HepG2 (cell line): ENCODE data around the gene DDAH2. TPM values are rescaled to one million over a fixed set of nuclear protein-coding genes. Genes with fewer than 3 reads are reported as not detected.
A peak's percentile ranks its signal among the peaks of the same experiment; 100 is the strongest.

ENCODE experiments used
- ATM ChIP-seq: fragments of 450-650 bp; IDR thresholded peaks from 2 replicates; pipeline ENCODE4 v1.7.1; 2017; ENCODE audit warnings: mild to moderate bottlenecking, borderline replicate concordance
- DR1 ChIP-seq: sonication (generic); formaldehyde crosslinking; IDR thresholded peaks from 2 replicates; pipeline ENCODE4 v1.8.0; 2021; ENCODE audit warnings: mild to moderate bottlenecking, missing genetic modification reagents, inconsistent platforms
- FLYWCH1 ChIP-seq: sonication (generic); formaldehyde crosslinking; IDR thresholded peaks from 2 replicates; pipeline ENCODE4 v1.8.1; 2023; ENCODE audit warnings: mild to moderate bottlenecking, missing genetic modification reagents
- HDAC6 ChIP-seq: fragments of 200-600 bp; sonication (generic); IDR thresholded peaks from 2 replicates; pipeline ENCODE4 v1.7.0; 2017; ENCODE audit warnings: mild to moderate bottlenecking, antibody characterized with exemption, low read length, low read depth
- ISX ChIP-seq: sonication (generic); formaldehyde crosslinking; conservative IDR thresholded peaks from 2 replicates; pipeline ENCODE4 v1.5.0; 2020; ENCODE audit warnings: missing genetic modification reagents
- JUNB ChIP-seq: sonication (generic); formaldehyde crosslinking; IDR thresholded peaks from 2 replicates; pipeline ENCODE4 v1.8.0; 2022; ENCODE audit warnings: missing genetic modification reagents, mild to moderate bottlenecking, borderline replicate concordance
- RBM39 ChIP-seq: fragments of 200-400 bp; formaldehyde crosslinking; IDR thresholded peaks from one replicate; pipeline ENCODE4 v1.6.1; 2018; ENCODE audit warnings: antibody characterized with exemption, mild to moderate bottlenecking, low read depth, low read length; ENCODE audit not compliant: poor library complexity, severe bottlenecking
- STAG1 ChIP-seq: sonication (generic); formaldehyde crosslinking; IDR thresholded peaks from 2 replicates; pipeline ENCODE4 v1.4.0; 2020; ENCODE audit warnings: missing genetic modification reagents
- ZFAT ChIP-seq: sonication (generic); formaldehyde crosslinking; conservative IDR thresholded peaks from 2 replicates; pipeline ENCODE4 v1.8.1; 2023; ENCODE audit warnings: missing genetic modification reagents, inconsistent platforms
- ZNF333 ChIP-seq: sonication (generic); formaldehyde crosslinking; IDR thresholded peaks from 2 replicates; pipeline ENCODE4 v1.4.0; 2020; ENCODE audit warnings: mild to moderate bottlenecking, missing genetic modification reagents, borderline replicate concordance
- ZNF547 ChIP-seq: sonication (generic); formaldehyde crosslinking; IDR thresholded peaks from 2 replicates; pipeline ENCODE4 v1.5.1; 2020; ENCODE audit warnings: mild to moderate bottlenecking, missing genetic modification reagents
- ZNF616 ChIP-seq: sonication (generic); formaldehyde crosslinking; IDR thresholded peaks from 2 replicates; pipeline ENCODE4 v1.5.0; 2020; ENCODE audit warnings: low read depth, mild to moderate bottlenecking, missing genetic modification reagents
- ZNF7 ChIP-seq: IDR thresholded peaks from 2 replicates; pipeline ENCODE4 v1.6.1; 2016; ENCODE audit warnings: missing biosample characterization, missing genetic modification reagents
- polyA plus RNA-seq, 8 experiments: library from polyadenylated mRNA; depleted of rRNA in 3 of 8; stranded (reverse) in 7 of 8; unstranded in 1 of 8; fragments of >200 nt; fragmentation: Illumina TruSeq in 4 of 8; extraction: Trizol in 4 of 8; gene quantifications; 2 replicates each; pipeline versions ENCODE4 v1.2.1 to v1.2.3, GENCODE V29; 2011 to 2016; ENCODE audit warnings: low read depth in 4 of 8, missing spikeins in 1 of 8, mixed read lengths in 1 of 8; ENCODE audit not compliant: insufficient read depth in 1 of 8
- total RNA-seq, 5 experiments: library from RNA; depleted of rRNA; stranded (reverse); fragments of >200 nt; fragmentation: Illumina TruSeq; extraction: Trizol; gene quantifications; 2 replicates each; pipeline ENCODE4 v1.2.3, GENCODE V29; 2016; ENCODE audit warnings: low read depth in 1 of 5
- TF ChIP-seq, protein P1 (sequence below): sonication (generic); formaldehyde crosslinking; IDR thresholded peaks from 2 replicates; pipeline ENCODE4 v1.8.1; 2023; ENCODE audit warnings: missing genetic modification reagents, mild to moderate bottlenecking, borderline replicate concordance
- TF ChIP-seq, protein P2 (sequence below): IDR thresholded peaks from 2 replicates; pipeline ENCODE4 v1.6.1; 2016; ENCODE audit warnings: missing compliant biosample characterization, missing genetic modification reagents, borderline replicate concordance
- TF ChIP-seq, protein P3 (sequence below): sonication (generic); formaldehyde crosslinking; IDR thresholded peaks from 2 replicates; pipeline ENCODE4 v1.5.1; 2020; ENCODE audit warnings: mild to moderate bottlenecking, missing genetic modification reagents
- TF ChIP-seq, protein P4 (sequence below): IDR thresholded peaks from 2 replicates; pipeline ENCODE4 v1.6.1; 2012; ENCODE audit warnings: low read depth, low read length, improper control_type of control experiment
- TF ChIP-seq, protein P5 (sequence below): sonication (generic); formaldehyde crosslinking; IDR thresholded peaks from 2 replicates; pipeline ENCODE4 v1.5.0; 2020; ENCODE audit warnings: mild to moderate bottlenecking, missing genetic modification reagents

DDAH2 gene
- total and polyA plus RNA-seq, 2 of the 13 experiments (the other 11 are each of a cell fraction or from before 2014, with no cell fraction given) = 16.4 to 21.1 TPM

DNA sequence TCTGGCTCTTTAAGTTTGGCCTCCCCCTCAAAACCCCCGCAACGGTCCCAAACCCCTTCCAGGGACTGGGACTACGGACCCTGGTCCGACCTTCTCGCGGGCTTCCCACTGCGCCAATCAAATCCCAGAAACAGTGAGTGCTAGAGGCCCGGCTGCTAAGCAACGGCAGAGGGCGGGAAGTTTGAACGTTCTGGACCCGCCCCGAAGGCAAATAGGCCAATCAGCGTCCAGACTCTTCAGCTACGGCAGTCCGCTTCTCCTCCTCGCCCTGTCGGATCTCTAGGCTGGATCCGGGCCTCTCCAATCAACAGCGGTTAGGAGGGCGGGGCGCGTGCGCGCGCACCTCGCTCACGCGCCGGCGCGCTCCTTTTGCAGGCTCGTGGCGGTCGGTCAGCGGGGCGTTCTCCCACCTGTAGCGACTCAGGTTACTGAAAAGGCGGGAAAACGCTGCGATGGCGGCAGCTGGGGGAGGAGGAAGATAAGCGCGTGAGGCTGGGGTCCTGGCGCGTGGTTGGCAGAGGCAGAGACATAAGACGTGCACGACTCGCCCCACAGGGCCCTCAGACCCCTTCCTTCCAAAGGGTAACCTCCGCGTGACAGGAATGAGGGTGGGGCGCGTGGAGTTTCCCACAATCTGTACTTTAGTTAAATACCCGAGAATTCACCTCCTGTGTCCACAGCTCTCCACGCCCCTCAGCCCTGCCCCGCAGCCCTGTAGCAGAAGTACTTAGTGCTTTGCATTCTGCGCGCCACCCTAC is 10.7 kb upstream of the DDAH2 start, which contains the start of gene MSH5 (continued):
- TF ChIP-seq, protein P1, sequence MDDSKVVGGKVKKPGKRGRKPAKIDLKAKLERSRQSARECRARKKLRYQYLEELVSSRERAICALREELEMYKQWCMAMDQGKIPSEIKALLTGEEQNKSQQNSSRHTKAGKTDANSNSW (CRISPR knock-in tag) = peak; percentile 88; the same call in 1 of the 2 replicates
- TF ChIP-seq RBM39 (peak; percentile 83), ZNF333 (CRISPR knock-in tag) (peak; percentile 98), JUNB (peak; percentile 96), HDAC6 (no peak), ISX (CRISPR knock-in tag) (0 out of 2 replicates have a peak, but pooled peaks have one; percentile 81), ATM (no peak), ZNF7 (CRISPR knock-in tag) (no peak), STAG1 (CRISPR knock-in tag) (no peak), ZNF547 (CRISPR knock-in tag) (peak; percentile 99), ZFAT (no peak), FLYWCH1 (peak; percentile 94), ZNF616 (CRISPR knock-in tag) (peak; percentile 98), DR1 (CRISPR knock-in tag) (peak; percentile 87)
- TF ChIP-seq, protein P2, sequence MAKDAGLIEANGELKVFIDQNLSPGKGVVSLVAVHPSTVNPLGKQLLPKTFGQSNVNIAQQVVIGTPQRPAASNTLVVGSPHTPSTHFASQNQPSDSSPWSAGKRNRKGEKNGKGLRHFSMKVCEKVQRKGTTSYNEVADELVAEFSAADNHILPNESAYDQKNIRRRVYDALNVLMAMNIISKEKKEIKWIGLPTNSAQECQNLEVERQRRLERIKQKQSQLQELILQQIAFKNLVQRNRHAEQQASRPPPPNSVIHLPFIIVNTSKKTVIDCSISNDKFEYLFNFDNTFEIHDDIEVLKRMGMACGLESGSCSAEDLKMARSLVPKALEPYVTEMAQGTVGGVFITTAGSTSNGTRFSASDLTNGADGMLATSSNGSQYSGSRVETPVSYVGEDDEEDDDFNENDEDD (CRISPR knock-in tag) = peak; percentile 100
- TF ChIP-seq, protein P3, sequence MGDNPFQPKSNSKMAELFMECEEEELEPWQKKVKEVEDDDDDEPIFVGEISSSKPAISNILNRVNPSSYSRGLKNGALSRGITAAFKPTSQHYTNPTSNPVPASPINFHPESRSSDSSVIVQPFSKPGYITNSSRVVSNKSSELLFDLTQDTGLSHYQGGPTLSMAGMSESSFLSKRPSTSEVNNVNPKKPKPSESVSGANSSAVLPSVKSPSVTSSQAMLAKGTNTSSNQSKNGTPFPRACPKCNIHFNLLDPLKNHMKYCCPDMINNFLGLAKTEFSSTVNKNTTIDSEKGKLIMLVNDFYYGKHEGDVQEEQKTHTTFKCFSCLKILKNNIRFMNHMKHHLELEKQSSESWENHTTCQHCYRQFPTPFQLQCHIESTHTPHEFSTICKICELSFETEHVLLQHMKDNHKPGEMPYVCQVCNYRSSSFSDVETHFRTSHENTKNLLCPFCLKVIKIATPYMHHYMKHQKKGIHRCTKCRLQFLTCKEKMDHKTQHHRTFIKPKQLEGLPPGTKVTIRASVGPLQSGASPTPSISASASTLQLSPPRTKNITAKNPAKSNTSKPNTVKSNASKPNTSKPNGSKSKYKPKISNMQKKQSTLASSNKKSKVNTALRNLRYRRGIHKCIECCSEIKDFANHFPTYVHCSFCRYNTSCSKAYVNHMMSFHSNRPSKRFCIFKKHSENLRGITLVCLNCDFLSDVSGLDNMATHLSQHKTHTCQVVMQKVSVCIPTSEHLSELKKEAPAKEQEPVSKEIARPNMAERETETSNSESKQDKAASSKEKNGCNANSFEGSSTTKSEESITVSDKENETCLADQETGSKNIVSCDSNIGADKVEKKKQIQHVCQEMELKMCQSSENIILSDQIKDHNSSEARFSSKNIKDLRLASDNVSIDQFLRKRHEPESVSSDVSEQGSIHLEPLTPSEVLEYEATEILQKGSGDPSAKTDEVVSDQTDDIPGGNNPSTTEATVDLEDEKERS (CRISPR knock-in tag) = peak; percentile 79
- TF ChIP-seq, protein P4, sequence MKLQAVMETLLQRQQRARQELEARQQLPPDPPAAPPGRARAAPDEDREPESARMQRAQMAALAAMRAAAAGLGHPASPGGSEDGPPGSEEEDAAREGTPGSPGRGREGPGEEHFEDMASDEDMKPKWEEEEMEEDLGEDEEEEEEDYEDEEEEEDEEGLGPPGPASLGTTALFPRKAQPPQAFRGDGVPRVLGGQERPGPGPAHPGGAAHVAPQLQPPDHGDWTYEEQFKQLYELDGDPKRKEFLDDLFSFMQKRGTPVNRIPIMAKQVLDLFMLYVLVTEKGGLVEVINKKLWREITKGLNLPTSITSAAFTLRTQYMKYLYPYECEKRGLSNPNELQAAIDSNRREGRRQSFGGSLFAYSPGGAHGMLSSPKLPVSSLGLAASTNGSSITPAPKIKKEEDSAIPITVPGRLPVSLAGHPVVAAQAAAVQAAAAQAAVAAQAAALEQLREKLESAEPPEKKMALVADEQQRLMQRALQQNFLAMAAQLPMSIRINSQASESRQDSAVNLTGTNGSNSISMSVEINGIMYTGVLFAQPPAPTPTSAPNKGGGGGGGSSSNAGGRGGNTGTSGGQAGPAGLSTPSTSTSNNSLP = peak; percentile 19; the same call in 1 of the 2 replicates
- TF ChIP-seq, protein P5, sequence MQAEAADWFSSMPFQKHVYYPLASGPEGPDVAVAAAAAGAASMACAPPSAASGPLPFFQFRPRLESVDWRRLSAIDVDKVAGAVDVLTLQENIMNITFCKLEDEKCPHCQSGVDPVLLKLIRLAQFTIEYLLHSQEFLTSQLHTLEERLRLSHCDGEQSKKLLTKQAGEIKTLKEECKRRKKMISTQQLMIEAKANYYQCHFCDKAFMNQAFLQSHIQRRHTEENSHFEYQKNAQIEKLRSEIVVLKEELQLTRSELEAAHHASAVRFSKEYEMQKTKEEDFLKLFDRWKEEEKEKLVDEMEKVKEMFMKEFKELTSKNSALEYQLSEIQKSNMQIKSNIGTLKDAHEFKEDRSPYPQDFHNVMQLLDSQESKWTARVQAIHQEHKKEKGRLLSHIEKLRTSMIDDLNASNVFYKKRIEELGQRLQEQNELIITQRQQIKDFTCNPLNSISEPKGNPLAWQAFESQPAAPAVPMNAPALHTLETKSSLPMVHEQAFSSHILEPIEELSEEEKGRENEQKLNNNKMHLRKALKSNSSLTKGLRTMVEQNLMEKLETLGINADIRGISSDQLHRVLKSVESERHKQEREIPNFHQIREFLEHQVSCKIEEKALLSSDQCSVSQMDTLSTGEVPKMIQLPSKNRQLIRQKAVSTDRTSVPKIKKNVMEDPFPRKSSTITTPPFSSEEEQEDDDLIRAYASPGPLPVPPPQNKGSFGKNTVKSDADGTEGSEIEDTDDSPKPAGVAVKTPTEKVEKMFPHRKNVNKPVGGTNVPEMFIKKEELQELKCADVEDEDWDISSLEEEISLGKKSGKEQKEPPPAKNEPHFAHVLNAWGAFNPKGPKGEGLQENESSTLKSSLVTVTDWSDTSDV (CRISPR knock-in tag) = peak; percentile 96
